HG02973 (cell line): ENCODE measurements around the gene EXOC3L4.
"Not testable (repeated sequence)": the region's sequence is repeated elsewhere in the genome, so short reads cannot be mapped to it uniquely, and the experiment has no call there.

ENCODE experiments used
- ATAC-seq: cut with Tn5 transposase; IDR thresholded peaks from one replicate; pipeline ENCODE4 v1.9.1; 2021; ENCODE audit warnings: moderate library complexity; ENCODE audit not compliant: unreplicated experiment

Gene EXOC3L4

GRCh38 chr14:103103461-103104388 is 9.2 kb downstream of the EXOC3L4 start:
- ATAC-seq: no peak

DNA sequence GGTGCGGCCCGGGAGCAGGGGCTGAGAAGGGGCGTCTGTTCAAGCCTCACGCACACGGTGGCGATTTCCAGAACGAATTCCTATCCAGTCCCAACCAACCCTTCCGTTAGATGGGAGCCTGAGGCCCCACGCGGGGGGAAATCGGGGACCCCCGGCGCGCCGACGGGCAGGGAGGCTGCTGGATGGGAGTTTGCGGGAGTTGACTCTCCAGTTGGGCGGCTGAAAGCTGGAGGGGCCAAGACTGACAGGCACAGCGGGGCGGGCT is 9.8 kb downstream of the EXOC3L4 start:
- no peak for ATAC-seq

DNA sequence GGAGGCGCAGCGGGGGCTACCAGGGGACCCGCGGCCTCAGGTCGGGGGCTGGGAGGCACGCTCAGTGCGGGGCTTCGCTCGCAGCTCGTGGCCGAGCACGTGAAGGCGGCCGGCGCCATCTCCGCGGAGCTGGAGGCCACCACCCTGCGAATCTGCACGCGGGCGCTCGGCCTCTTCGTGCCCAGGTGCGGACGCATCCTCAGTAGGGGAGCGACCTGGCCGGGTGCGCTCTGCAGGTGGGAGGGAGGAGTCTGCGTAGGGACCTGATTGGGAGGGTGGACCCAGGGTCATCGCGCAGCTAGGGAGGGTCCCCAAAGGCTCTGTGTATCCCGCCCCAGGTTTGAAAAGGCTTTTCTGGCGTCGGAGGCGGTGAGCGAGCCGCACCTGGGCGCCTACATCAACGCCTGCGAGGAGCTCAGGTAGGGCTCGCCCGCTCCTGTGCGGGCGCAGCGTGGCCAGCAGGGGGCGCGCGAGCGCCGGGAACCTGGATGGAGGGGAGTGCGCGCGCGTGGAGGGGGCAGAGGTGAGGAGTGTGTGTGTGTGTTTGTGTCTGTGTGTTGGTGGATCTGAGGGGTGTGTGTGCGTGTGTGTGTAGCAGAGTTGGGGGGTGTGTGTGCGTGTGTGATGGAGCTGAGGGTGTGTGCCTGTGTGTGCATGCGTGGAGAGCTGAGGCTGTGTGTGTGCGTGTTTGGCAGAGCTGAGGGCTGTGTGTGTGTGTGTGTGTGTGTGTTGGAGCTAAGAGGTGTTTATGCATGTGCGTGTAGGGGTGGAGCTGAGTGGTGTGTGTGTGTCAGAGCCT is 10.3 kb downstream of the EXOC3L4 start:
- no peak for ATAC-seq

DNA sequence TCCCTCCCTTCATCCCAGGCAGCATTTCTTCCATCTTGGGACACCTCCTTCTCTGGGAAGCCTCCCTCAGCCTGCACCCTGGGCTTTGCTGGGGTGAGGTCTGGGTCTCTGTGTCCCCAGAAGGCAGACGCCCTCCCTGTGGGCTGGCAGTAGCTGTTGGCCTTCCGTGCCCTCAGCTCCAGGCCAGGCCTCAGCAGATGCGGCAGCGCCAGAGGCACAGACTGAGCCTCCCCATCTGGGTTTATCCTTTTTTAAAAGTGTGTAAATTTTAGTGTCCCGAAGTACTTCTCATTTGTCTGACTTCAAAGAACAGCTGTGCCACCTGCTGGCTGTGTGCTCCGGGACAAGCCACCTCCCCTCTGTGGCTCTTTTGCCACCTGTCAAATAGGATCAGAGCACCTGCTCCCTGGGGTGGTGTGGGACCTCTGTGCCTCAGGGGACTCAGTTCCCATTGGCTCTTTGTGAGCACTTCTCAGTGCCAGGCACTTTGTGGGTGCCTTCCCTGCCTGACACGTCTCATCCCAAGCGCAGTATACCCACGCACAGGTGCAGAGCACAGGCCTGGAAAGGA is 11.1 kb downstream of the EXOC3L4 start:
- no peak for ATAC-seq

DNA sequence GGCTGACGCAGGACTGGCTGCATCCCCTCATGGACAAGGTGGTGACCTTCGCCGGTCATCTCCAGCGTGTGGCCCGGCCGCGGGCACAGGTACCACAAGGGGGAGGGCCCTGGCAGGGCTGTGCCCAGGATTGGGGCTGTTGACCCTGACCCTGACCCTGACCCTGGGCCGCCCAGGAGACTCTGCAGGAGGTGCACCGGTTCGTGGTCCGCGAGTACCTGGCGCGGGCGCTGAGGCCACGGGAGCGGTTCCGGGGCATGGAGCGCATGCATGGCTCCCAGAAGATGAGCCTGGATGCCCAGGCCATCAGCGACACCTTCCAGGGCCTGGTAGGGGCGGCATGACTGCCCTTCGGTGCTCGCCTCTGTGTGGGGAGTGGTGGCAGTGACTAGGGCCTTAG is 12.9 kb downstream of the EXOC3L4 start:
- no peak for ATAC-seq

DNA sequence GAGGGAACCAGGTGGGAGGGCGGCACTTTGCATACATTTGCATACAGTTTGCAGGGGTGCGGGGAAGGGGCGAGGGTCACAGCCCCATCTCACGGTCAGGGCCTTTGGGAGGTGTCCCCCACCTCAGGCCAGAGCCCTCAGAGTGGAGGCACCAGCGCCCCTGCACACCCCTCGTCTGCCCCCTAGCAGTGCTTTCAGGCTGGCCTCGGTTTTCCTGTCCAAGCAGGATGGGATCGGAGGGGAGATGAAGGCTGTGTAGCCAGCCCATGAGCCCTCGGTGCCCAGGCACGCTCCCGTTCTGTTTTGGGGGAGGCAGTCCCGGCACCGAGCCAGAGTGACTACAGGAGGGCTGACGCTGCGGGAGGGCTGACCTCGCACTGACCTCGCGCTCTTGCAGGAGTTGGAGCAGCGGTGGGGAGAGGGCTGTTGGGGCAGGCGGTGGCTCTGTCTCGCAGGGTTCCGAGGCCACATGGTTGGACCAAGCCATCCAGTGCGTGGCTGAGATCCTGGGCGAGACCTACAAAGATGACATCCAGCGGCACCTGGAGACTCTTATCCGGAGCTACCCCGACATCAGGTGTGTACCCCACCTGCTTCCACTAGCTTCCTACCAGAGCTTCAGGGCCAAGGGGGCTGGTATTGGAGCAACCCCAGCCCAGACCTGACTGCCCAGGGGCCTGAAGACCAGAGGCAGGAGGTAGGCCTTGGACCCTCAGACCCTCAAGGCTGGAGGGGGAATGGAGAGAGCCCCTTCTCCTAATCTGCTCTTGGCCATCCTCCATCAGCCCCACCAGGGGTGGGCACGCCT is 13.6 kb downstream of the EXOC3L4 start:
- ATAC-seq: no peak

GRCh38 chr14:103108749-103109207 is 14.3 kb downstream of the EXOC3L4 start:
- no peak for ATAC-seq

GRCh38 chr14:103109535-103110441 is 15.3 kb downstream of the EXOC3L4 start:
- ATAC-seq: no peak

DNA sequence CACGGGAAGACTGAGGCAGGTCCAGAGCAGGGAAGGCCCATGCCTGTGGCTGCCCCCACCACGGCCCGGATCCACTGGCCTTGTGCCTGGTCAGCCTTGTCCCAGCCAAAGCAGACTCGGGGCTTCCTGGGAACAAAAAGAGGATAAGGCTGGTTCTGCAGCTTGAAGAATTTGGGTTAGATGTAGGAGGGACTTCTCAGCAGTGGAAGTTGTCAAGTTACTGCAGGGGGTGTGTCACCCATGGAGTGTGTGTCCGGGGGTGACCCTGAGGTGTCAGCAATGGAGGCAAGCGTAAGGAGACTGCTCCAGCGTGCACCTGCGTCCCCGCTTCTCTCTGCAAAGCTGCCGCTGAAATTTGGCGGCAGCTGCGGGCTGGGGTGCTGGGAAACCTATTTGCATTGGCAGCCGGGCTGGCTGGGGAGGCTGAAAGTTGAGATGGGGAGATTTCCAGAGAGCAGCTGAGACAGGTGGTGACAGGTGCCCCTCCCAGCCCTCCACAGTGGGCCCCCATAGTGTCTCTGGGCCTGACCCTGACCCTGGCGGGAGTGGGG is 16.2 kb downstream of the EXOC3L4 start:
- ATAC-seq: no peak

DNA sequence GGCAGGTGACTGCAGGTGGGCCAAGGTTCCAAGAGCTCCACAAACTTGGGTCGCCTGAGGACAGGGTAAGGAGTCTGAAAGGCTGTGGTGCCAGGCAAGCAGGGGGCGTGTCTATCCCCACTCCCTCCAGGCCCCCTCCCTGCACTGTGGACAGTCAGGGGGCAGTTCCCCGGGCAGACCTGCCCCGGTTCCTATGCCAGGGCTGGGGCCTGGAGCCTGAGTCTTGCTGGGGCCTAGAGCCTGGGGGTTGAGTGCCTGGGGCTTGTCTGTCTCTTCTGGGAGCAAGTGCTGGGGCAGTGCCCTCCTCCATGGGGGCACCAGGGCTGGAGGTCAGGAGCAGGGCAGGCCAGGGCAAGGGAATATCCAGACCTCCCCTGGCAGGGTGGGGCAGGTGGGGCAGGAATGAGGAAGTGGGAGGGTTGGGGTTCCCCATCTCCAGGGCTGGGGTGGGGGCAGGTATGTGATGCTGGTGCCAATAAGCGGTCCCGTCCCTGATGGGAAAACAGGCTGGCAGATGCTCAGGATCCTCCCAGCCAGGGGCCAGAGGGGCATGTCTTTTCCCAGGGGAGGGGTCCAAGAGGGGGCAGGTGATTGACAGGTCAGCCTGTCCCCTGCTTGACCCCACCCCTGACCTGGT is 16.8 kb downstream of the EXOC3L4 start:
- ATAC-seq: no peak

DNA sequence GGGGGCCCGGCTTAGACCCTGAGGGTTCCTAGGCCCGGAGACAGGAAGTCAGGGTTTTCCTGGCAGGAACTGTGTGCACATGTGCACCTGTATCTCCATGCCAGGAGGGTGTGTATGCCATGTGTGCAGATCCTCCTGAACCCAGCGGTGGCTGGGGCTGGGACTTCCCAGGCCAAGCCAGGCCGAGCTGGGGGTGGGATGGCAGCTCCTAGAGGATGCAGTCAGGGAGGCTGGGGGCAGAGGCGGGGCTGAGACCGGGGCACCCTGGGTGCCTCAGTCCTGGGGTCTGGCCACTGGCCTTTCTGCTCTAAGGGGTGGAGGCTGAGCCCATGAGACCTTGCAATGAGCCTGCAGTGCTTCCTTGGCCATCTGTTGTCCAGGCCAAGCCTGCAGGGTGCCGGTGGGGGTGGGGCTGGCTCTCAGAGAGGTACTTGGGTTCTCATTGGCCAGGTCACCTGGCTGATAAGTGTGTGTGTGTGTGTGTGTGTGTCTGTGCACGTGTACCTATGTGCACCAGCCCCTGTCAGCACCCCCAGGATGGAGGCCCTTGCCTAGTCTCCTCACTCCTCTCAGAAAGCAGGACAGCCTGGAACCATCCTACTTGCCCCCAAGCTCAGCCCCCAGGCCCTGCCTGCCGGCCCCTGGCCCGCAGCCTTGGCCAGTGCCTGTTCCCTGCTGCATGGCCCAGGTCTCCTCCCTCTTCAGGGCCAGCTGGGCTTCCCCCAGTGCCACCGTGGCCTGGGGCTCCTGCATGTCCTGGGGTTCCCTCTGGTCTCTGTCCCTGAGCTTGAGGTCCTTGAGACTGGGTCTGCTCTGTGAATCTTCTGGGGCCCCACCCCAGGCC is 18.1 kb downstream of the EXOC3L4 start:
- no peak for ATAC-seq

GRCh38 chr14:103113303-103113702 is 18.8 kb downstream of the EXOC3L4 start:
- no peak for ATAC-seq

GRCh38 chr14:103113774-103114173 is 19.2 kb downstream of the EXOC3L4 start:
- no peak for ATAC-seq

GRCh38 chr14:103115086-103115679 is 20.7 kb downstream of the EXOC3L4 start:
- ATAC-seq: not testable (repeated sequence)

GRCh38 chr14:103115845-103116572 is 21.5 kb downstream of the EXOC3L4 start:
- ATAC-seq: no peak

GRCh38 chr14:103116636-103117035 is 22.1 kb downstream of the EXOC3L4 start:
- no peak for ATAC-seq

GRCh38 chr14:103117499-103117898 is 23.0 kb downstream of the EXOC3L4 start:
- ATAC-seq: not testable (repeated sequence)
